Naive thymus-derived CD4-positive, alpha-beta T cell (primary cell): ENCODE measurements around the gene NCOA3. TPM values are rescaled to one million over a fixed set of nuclear protein-coding genes. Genes with fewer than 3 reads are reported as not detected.
"Not testable (repeated sequence)": the region's sequence is repeated elsewhere in the genome, so short reads cannot be mapped to it uniquely, and the experiment has no call there.

Source experiments
- ATAC-seq: fragments of 150-1000 bp; cut with Tn5 transposase; 2 replicates; pipeline ENCODE4 v1.10.0; 2021; ENCODE audit warnings: mild to moderate bottlenecking, moderate library complexity
- CTCF ChIA-PET: fragments of 350-600 bp; sonication (Branson Sonifier 250); formaldehyde crosslinking; loops from one replicate; lab custom pipeline; 2021; ENCODE audit warnings: antibody characterized with exemption; lab: Charles Lee
- POLR2A ChIA-PET: fragments of 350-600 bp; sonication (Branson Sonifier 250); formaldehyde crosslinking; loops from one replicate; lab custom pipeline; 2021; ENCODE audit warnings: antibody characterized with exemption, inconsistent platforms; lab: Charles Lee
- DNase-seq, 9 donors: peaks; one replicate each; pipeline versions ENCODE4 v3.0.0 to v3.0.0-alpha.2; 2020 to 2022; ENCODE audit warnings: mixed read lengths in 1 of 9
- H3K27ac ChIP-seq: one replicate; pipeline ENCODE4 v1.7.0; 2013; ENCODE audit warnings: mild to moderate bottlenecking, low read depth, low read length, moderate library complexity
- H3K27me3 ChIP-seq, 2 donors: one replicate each; pipeline ENCODE4 v1.7.0; 2013; ENCODE audit warnings: low read length in 2 of 2, mild to moderate bottlenecking in 2 of 2, moderate library complexity in 2 of 2; ENCODE audit not compliant: control insufficient read depth in 2 of 2, insufficient read depth in 2 of 2
- H3K36me3 ChIP-seq, 3 experiments: 1 replicate in 2 of 3; 2 replicates in 1 of 3; pipeline ENCODE4 v1.7.0; 2013; ENCODE audit warnings: low read length in 3 of 3, mild to moderate bottlenecking in 3 of 3, moderate library complexity in 1 of 3; ENCODE audit not compliant: insufficient read depth in 3 of 3, control insufficient read depth in 2 of 3
- H3K4me1 ChIP-seq, 2 donors: one replicate each; pipeline ENCODE4 v1.7.0; 2013; ENCODE audit warnings: low read length in 2 of 2, mild to moderate bottlenecking in 2 of 2, moderate library complexity in 1 of 2; ENCODE audit not compliant: control insufficient read depth in 2 of 2, insufficient read depth in 2 of 2
- H3K4me3 ChIP-seq: 2 replicates; pipeline ENCODE4 v1.7.0; 2013; ENCODE audit warnings: mild to moderate bottlenecking, low read length
- H3K9me3 ChIP-seq, 3 experiments: 1 replicate in 2 of 3; 2 replicates in 1 of 3; pipeline ENCODE4 v1.7.0; 2013; ENCODE audit warnings: low read length in 3 of 3; ENCODE audit not compliant: control insufficient read depth in 2 of 3
- H3K27ac Mint-ChIP-seq, 9 donors: one replicate each; pipeline ENCODE4 v1.8.0; 2020 to 2022; ENCODE audit warnings: mixed read lengths in 9 of 9, mild to moderate bottlenecking in 8 of 9, moderate library complexity in 5 of 9, inconsistent platforms in 2 of 9
- H3K27me3 Mint-ChIP-seq, 5 donors: one replicate each; pipeline ENCODE4 v1.8.0; 2021 to 2022; ENCODE audit warnings: mixed read lengths in 5 of 5, mild to moderate bottlenecking in 1 of 5
- H3K36me3 Mint-ChIP-seq, 5 donors: one replicate each; pipeline ENCODE4 v1.8.0; 2020 to 2022; ENCODE audit warnings: mixed read lengths in 5 of 5, mild to moderate bottlenecking in 3 of 5, inconsistent platforms in 1 of 5
- H3K4me1 Mint-ChIP-seq, 7 donors: one replicate each; pipeline ENCODE4 v1.8.0; 2020 to 2022; ENCODE audit warnings: mixed read lengths in 7 of 7, mild to moderate bottlenecking in 3 of 7, inconsistent platforms in 1 of 7
- H3K4me3 Mint-ChIP-seq, 10 donors: one replicate each; pipeline ENCODE4 v1.8.0; 2020 to 2022; ENCODE audit warnings: mild to moderate bottlenecking in 10 of 10, mixed read lengths in 10 of 10, moderate library complexity in 6 of 10, inconsistent platforms in 2 of 10
- H3K9me3 Mint-ChIP-seq, 11 donors: one replicate each; pipeline ENCODE4 v1.8.0; 2020 to 2022; ENCODE audit warnings: mixed read lengths in 11 of 11, mild to moderate bottlenecking in 4 of 11, inconsistent platforms in 1 of 11, moderate library complexity in 1 of 11
- intact Hi-C, 2 donors: fragments of 100-400 bp; cut with micrococcal nuclease; formaldehyde crosslinking; loops; one replicate each; pipeline ENCODE4 v1.15.1; 2023
- polyA plus RNA-seq, 2 donors: library from polyadenylated mRNA; unstranded; fragments of 300-500 nt; fragmentation: Illumina TruSeq; gene quantifications; one replicate each; pipeline ENCODE4 v1.2.3, GENCODE V29; 2021
- total RNA-seq, 6 experiments: library from RNA in 5 of 6; stranded (reverse) in 5 of 6; gene quantifications; 1 replicate in 5 of 6; 2 replicates in 1 of 6; pipeline ENCODE4 v1.2.3 and lab custom pipeline; 2021 to 2026

The NCOA3 gene
- total and polyA plus RNA-seq, 7 experiments from 2014 or later: 20.3 to 115 (median 85.5) TPM

DNA sequence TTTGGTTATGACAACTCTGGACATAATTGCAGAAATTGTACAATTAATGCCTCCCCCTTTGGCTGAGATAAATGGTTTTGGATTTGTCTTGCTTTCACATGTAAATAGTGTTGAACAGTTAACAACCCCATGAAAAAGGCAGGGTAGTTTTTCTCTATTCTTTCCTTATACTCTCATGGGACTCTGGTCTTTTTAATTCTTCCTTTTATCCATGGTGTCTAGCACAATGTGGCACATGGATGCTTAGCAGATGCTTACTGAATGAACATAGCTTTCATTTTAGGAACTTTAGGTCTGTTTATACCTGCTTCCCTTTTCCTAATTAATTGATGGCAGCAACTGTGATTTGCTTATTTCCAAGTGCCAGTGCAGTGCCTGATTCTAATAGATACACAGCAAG lies 75.6 kb downstream of the NCOA3 start:
- intact Hi-C loops: loop anchor here in 1 of 2 donors (2.0 kb wide), 1 partner anchor 17 kb away; no protein-coding TSS in a partner anchor
- peaks cover 63 to 92% (median 84%) of the 10 kb centered on the region in 7 donors for H3K4me1 Mint-ChIP-seq
- H3K36me3 ChIP-seq: no peaks in the 10 kb centered on the region
- CTCF ChIA-PET: no interaction called here
- no peak overlapping the region for H3K4me3 ChIP-seq
- POLR2A ChIA-PET: interaction anchor here (0.5 to 1.4 kb wide), 4 partner anchors 30 to 75 kb away, joined by 3 to 5 read pairs (median 4); partner anchors contain the start of gene NCOA3
- ATAC-seq: no peak
- H3K9me3 Mint-ChIP-seq: peaks cover 0 to 1% (median 0%) of the 10 kb centered on the region in 11 donors
- no peaks in the 10 kb centered on the region for H3K27me3 ChIP-seq
- H3K27ac ChIP-seq: no peak overlapping the region
- H3K9me3 ChIP-seq: no peaks in the 10 kb centered on the region
- DNase-seq: no peak
- no peaks in the 10 kb centered on the region for H3K27me3 Mint-ChIP-seq
- H3K4me3 Mint-ChIP-seq: peak overlapping the region in 4 of 10 donors; percentile 19 to 47 (median 40)
- H3K27ac Mint-ChIP-seq: peak overlapping the region in 5 of 9 donors; percentile 2 to 67 (median 6)
- peaks cover 0 to 10% (median under 1%) of the 10 kb centered on the region in 5 donors for H3K36me3 Mint-ChIP-seq
- H3K4me1 ChIP-seq: peaks cover 23 to 34% of the 10 kb centered on the region in 2 donors

DNA sequence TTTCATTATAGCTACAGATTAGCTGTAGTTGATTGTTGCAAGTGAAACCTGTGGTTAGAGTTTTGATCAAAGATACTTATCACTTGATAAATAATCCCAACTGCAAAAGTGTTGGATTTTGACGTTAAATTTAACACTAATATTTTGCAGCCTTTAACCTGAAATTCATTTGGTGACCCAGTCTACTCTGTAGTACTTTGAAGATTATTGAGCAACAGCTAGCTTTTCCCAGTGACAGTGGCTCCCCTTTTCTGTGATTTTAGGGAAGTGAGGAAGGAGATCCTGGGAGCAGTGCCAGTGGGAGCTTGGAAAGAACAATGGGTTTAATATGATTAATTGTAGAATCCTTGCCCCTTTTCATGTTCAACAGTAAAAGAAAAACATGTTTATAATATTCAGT lies 76.9 kb downstream of the NCOA3 start:
- ChIA-PET POLR2A (interaction anchor here (0.6 kb wide), 2 partner anchors 229 to 1709 kb away, joined by 3 to 5 read pairs; no protein-coding TSS in a partner anchor), CTCF (no interaction called here)
- no peak for DNase-seq
- Mint-ChIP-seq H3K36me3 (peaks cover 0 to 12% (median 4%) of the 10 kb centered on the region in 5 donors), H3K4me3 (no peak overlapping the region), H3K27me3 (no peaks in the 10 kb centered on the region), H3K4me1 (peaks cover 54 to 85% (median 76%) of the 10 kb centered on the region in 7 donors), H3K27ac (peak overlapping the region in 7 of 9 donors; percentile 10 to 79 (median 46)), H3K9me3 (peaks cover 0 to 1% (median 0%) of the 10 kb centered on the region in 11 donors)
- no peaks in the 10 kb centered on the region for H3K9me3 ChIP-seq
- peaks cover 0 to 1% (median 0%) of the 10 kb centered on the region in 3 experiments for H3K36me3 ChIP-seq
- intact Hi-C loops: no loop called here
- H3K27me3 ChIP-seq: no peaks in the 10 kb centered on the region
- H3K27ac ChIP-seq: no peak overlapping the region
- peaks cover 18 to 34% of the 10 kb centered on the region in 2 donors for H3K4me1 ChIP-seq
- ATAC-seq: no peak
- H3K4me3 ChIP-seq: no peak overlapping the region

DNA sequence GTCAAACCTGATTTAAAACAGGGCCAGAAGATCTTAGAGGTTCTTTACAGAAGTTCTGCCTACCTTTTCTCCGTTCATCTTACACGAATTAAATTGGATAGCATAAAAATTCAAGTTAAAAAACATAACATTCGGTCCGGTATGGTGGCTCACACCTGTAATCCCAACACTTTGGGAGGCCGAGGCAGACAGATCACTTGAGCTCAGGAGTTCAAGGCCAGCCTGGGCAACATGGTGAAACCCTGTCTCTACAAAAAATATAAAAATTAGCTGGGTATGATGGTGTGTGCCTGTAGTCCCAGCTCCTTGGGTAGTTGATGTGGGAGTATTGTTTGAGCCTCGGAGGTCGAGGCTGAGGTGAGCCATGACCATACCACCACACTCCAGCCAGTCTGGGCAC lies 79.0 kb downstream of the NCOA3 start:
- Mint-ChIP-seq H3K27ac (peak overlapping the region in 4 of 9 donors; percentile 14 to 49 (median 19)), H3K36me3 (peaks cover 0 to 19% (median 9%) of the 10 kb centered on the region in 5 donors), H3K4me1 (peaks cover 48 to 67% (median 63%) of the 10 kb centered on the region in 7 donors)
- CTCF ChIA-PET, H3K9me3 ChIP-seq, H3K4me3 Mint-ChIP-seq, H3K9me3 Mint-ChIP-seq, POLR2A ChIA-PET, H3K27ac ChIP-seq, intact Hi-C loops, H3K27me3 Mint-ChIP-seq, ATAC-seq, H3K4me3 ChIP-seq, DNase-seq, H3K27me3 ChIP-seq: not testable (repeated sequence)
- peaks cover 10 to 14% of the 10 kb centered on the region in 2 donors for H3K4me1 ChIP-seq
- peaks cover 0 to 14% (median 0%) of the 10 kb centered on the region in 3 experiments for H3K36me3 ChIP-seq

DNA sequence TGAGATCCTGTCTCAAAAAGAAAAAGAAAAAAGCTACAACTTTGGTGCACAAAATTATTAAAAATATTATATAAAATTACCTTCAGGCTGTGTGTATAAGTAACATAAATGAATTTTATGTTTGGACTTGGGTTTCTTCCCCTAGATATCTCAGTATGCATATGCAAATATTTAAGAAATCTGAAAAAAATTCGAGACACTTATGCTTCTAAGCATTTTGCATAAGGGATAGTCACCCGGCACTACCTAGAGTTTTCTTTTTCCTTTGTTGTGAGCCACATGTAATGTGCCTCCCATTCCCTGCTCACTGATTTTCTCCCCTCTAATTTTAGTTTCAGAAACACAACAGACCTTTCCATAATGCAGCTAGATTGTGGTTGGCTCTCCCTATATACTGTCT lies 79.4 kb downstream of the NCOA3 start:
- Mint-ChIP-seq H3K4me1 (peaks cover 44 to 63% (median 60%) of the 10 kb centered on the region in 7 donors), H3K27ac (peak overlapping the region in 5 of 9 donors; percentile 4 to 29 (median 7)), H3K4me3 (peak overlapping the region in 1 of 10 donors; percentile 0), H3K27me3 (no peaks in the 10 kb centered on the region), H3K36me3 (peaks cover 0 to 19% (median 10%) of the 10 kb centered on the region in 5 donors), H3K9me3 (peaks cover 0 to 1% (median 0%) of the 10 kb centered on the region in 11 donors)
- CTCF ChIA-PET: no interaction called here
- DNase-seq (no peak), ATAC-seq (no peak)
- Histone ChIP-seq H3K9me3 (no peaks in the 10 kb centered on the region), H3K4me1 (peaks cover 6 to 14% of the 10 kb centered on the region in 2 donors), H3K27ac (no peak overlapping the region), H3K36me3 (peaks cover 0 to 14% (median 0%) of the 10 kb centered on the region in 3 experiments), H3K4me3 (no peak overlapping the region), H3K27me3 (no peaks in the 10 kb centered on the region)
- intact Hi-C loops: no loop called here
- POLR2A ChIA-PET: no interaction called here

DNA sequence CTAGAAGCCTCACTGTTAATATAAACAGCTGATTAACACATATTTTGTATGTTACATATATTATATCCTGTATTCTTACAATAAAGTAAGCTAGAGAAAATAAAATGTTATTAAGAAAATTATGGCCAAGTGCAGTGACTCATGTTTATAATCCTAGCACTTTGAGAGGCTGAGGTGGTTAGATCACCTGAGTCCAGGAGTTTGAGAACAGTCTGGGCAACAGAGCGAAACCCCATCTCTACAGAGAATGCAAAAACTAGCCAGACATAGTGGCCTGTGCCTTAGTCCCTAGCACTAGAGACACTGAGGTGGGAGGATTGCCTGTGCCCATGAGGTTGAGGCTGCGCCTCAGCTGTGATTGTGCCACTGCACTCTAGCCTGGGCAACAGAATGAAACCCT lies 81.9 kb downstream of the NCOA3 start:
- Histone ChIP-seq H3K4me1 (peaks cover 0 to 3% of the 10 kb centered on the region in 2 donors), H3K27ac (no peak overlapping the region), H3K9me3 (no peaks in the 10 kb centered on the region), H3K27me3 (no peaks in the 10 kb centered on the region), H3K4me3 (no peak overlapping the region), H3K36me3 (peaks cover 0 to 19% (median 0%) of the 10 kb centered on the region in 3 experiments)
- ChIA-PET CTCF (interaction anchor here (0.6 to 0.9 kb wide), 2 partner anchors 47 to 78 kb away, joined by 3 to 5 read pairs; no protein-coding TSS in a partner anchor), POLR2A (interaction anchor here (0.8 kb wide), 1 partner anchor 14 kb away, joined by 3 read pairs; no protein-coding TSS in a partner anchor)
- peak overlapping the region in 5 of 9 donors; percentile 16 to 68 (median 51) for H3K27ac Mint-ChIP-seq
- H3K36me3 Mint-ChIP-seq: peaks cover 0 to 32% (median 20%) of the 10 kb centered on the region in 5 donors
- H3K27me3 Mint-ChIP-seq: no peaks in the 10 kb centered on the region
- ATAC-seq (no peak), DNase-seq (no peak)
- peaks cover 0 to under 1% (median 0%) of the 10 kb centered on the region in 11 donors for H3K9me3 Mint-ChIP-seq
- H3K4me1 Mint-ChIP-seq: peaks cover 25 to 57% (median 53%) of the 10 kb centered on the region in 7 donors
- intact Hi-C loops: no loop called here
- no peak overlapping the region for H3K4me3 Mint-ChIP-seq

DNA sequence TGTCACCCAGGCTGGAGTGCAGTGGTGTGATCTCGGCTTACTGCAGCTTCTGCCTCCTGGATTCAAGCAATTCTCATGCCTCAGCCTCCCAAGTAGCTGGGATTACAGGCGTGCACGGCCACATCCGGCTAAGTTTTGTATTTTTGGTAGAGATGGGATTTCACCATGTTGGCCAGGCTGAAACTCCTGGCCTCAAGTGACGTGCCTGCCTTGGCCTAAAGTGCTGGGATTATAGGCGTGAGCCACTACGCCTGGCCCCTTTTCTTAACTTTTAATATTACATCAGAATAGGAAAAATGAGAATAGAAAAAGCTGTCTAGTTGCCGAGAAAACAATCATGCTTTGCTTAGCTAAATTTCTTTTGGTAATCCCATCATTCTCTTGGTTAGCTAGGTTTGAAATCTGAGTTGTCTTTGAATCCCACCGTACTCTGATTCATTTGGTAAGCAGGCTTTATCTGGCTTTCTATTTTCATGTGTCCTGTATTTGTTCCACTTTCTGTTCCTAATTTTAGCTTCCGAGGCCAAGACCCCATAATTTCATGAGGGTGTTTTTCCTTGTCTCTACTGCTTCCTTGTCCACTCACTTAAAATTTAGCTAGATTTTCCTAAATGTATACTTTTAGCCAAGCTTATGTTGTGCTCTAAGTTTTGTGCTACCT lies 83.5 kb downstream of the NCOA3 start:
- peaks cover 0 to 3% of the 10 kb centered on the region in 2 donors for H3K4me1 ChIP-seq
- Mint-ChIP-seq H3K36me3 (peaks cover 0 to 32% (median 20%) of the 10 kb centered on the region in 5 donors), H3K4me1 (peaks cover 12 to 43% (median 38%) of the 10 kb centered on the region in 7 donors), H3K4me3 (no peak overlapping the region), H3K27me3 (no peaks in the 10 kb centered on the region), H3K27ac (peak overlapping the region in 6 of 9 donors; percentile 1 to 46 (median 12)), H3K9me3 (no peaks in the 10 kb centered on the region)
- DNase-seq (no peak), ATAC-seq (no peak)
- ChIA-PET POLR2A (no interaction called here), CTCF (no interaction called here)
- H3K36me3 ChIP-seq: peaks cover 0 to 19% (median 0%) of the 10 kb centered on the region in 3 experiments
- H3K4me3 ChIP-seq: no peak overlapping the region
- H3K27me3 ChIP-seq: no peaks in the 10 kb centered on the region
- no peak overlapping the region for H3K27ac ChIP-seq
- H3K9me3 ChIP-seq: no peaks in the 10 kb centered on the region
- intact Hi-C loops: no loop called here
